CD4-positive, alpha-beta T cell (primary cell): ENCODE measurements around the gene SUB1. TPM values are rescaled to one million over a fixed set of nuclear protein-coding genes. Genes with fewer than 3 reads are reported as not detected.
"Not testable (repeated sequence)": the region's sequence is repeated elsewhere in the genome, so short reads cannot be mapped to it uniquely, and the experiment has no call there.

Experiments used
- ATAC-seq: fragments of 200-7000 bp; cut with Tn5 transposase; one replicate; pipeline ENCODE4 v1.10.0; 2022; ENCODE audit warnings: mild to moderate bottlenecking; ENCODE audit not compliant: poor library complexity
- CTCF ChIA-PET: fragments of 350-600 bp; sonication (Branson Sonifier 250); formaldehyde crosslinking; loops from one replicate; lab custom pipeline; 2021; ENCODE audit warnings: antibody characterized with exemption, inconsistent platforms; lab: Charles Lee
- POLR2A ChIA-PET: fragments of 350-600 bp; sonication (Branson Sonifier 250); formaldehyde crosslinking; loops from one replicate; lab custom pipeline; 2021; ENCODE audit warnings: antibody characterized with exemption, inconsistent platforms; lab: Charles Lee
- DNase-seq, 14 experiments: peaks; one replicate each; pipeline ENCODE4 v3.0.0-alpha.2; 2013 to 2020; ENCODE audit warnings: mixed read lengths in 2 of 14
- H3K27ac ChIP-seq, 2 donors: one replicate each; pipeline versions ENCODE4 v1.5.1 to v1.7.0; 2013; ENCODE audit warnings: low read length in 2 of 2, low read depth in 1 of 2, mild to moderate bottlenecking in 1 of 2
- H3K27me3 ChIP-seq, 2 experiments: 1 replicate in 1 of 2; 2 replicates in 1 of 2; pipeline versions ENCODE4 v1.6.1 to v1.7.0; 2013; ENCODE audit warnings: low read length in 2 of 2, control low read depth in 1 of 2, mild to moderate bottlenecking in 1 of 2, moderate library complexity in 1 of 2; ENCODE audit not compliant: insufficient read depth in 2 of 2, control insufficient read depth in 1 of 2
- H3K36me3 ChIP-seq: one replicate; pipeline ENCODE4 v1.6.1; 2013; ENCODE audit warnings: low read length, control low read depth; ENCODE audit not compliant: insufficient read depth
- H3K4me1 ChIP-seq: one replicate; pipeline ENCODE4 v1.6.1; 2013; ENCODE audit warnings: low read length, control low read depth; ENCODE audit not compliant: insufficient read depth
- H3K4me3 ChIP-seq: one replicate; pipeline ENCODE4 v1.5.1; 2013; ENCODE audit warnings: mild to moderate bottlenecking, low read length, moderate library complexity
- H3K9me3 ChIP-seq, 2 experiments: 1 replicate in 1 of 2; 2 replicates in 1 of 2; pipeline versions ENCODE4 v1.6.1 to v1.7.0; 2013; ENCODE audit warnings: low read length in 2 of 2, mild to moderate bottlenecking in 2 of 2, control low read depth in 1 of 2, moderate library complexity in 1 of 2; ENCODE audit not compliant: control insufficient read depth in 1 of 2, insufficient read depth in 1 of 2
- H3K27ac Mint-ChIP-seq: one replicate; pipeline ENCODE4 v1.8.0; 2020; ENCODE audit warnings: mixed read lengths
- H3K27me3 Mint-ChIP-seq: one replicate; pipeline ENCODE4 v1.8.0; 2021; ENCODE audit warnings: mixed read lengths
- H3K36me3 Mint-ChIP-seq: one replicate; pipeline ENCODE4 v1.8.0; 2021; ENCODE audit warnings: low read depth, mixed read lengths
- H3K4me1 Mint-ChIP-seq: one replicate; pipeline ENCODE4 v1.8.0; 2021; ENCODE audit warnings: low read depth, mixed read lengths
- H3K4me3 Mint-ChIP-seq: one replicate; pipeline ENCODE4 v1.8.0; 2020; ENCODE audit warnings: mild to moderate bottlenecking, mixed read lengths
- H3K9me3 Mint-ChIP-seq: one replicate; pipeline ENCODE4 v1.8.0; 2020; ENCODE audit warnings: mixed read lengths
- CTCF ChIP-seq: fragments of 200-600 bp; IDR thresholded peaks from one replicate; pipeline ENCODE4 v1.8.0; 2022; ENCODE audit warnings: antibody characterized with exemption, mild to moderate bottlenecking
- intact Hi-C, 2 experiments: fragments of 100-400 bp; cut with DNase I in 1 of 2; cut with micrococcal nuclease in 1 of 2; formaldehyde crosslinking; loops; one replicate each; pipeline versions ENCODE4 v1.15.1 to v1.9.0; 2023 to 2025; cut with DNase I, micrococcal nuclease
- total RNA-seq, 174 experiments: library from RNA in 2 of 174; stranded (reverse) in 2 of 174; gene quantifications; one replicate each; pipeline ENCODE4 v1.2.3 and lab custom pipeline; 2021 to 2026

Gene SUB1
- total RNA-seq, 2 experiments from 2014 or later: 327 to 344 TPM

- no peaks in the 10 kb centered on the region for H3K4me1 ChIP-seq
- H3K27ac ChIP-seq: no peak overlapping the region
- DNase-seq (no peak), ATAC-seq (no peak)
- ChIA-PET CTCF (no interaction called here), POLR2A (interaction anchor here (1.7 kb wide), 1 partner anchor 24 kb away, joined by 5 read pairs; no protein-coding TSS in a partner anchor)
- Mint-ChIP-seq H3K27ac (no peak overlapping the region), H3K27me3 (no peaks in the 10 kb centered on the region), H3K4me3 (no peak overlapping the region), H3K9me3 (no peaks in the 10 kb centered on the region), H3K4me1 (no peaks in the 10 kb centered on the region), H3K36me3 (peaks cover 28% of the 10 kb centered on the region)
- intact Hi-C loops: no loop called here
- H3K27me3 ChIP-seq: no peaks in the 10 kb centered on the region
- no peak for TF ChIP-seq CTCF
- H3K4me3 ChIP-seq: no peak overlapping the region
- H3K36me3 ChIP-seq: no peaks in the 10 kb centered on the region
- no peaks in the 10 kb centered on the region for H3K9me3 ChIP-seq
Measured at GRCh38 chr5:32566319-32567111, 18.8 kb upstream of the SUB1 start.

GRCh38 chr5:32571128-32571527, 14.2 kb upstream of the SUB1 start:
- intact Hi-C loops: no loop called here
- H3K9me3 ChIP-seq: no peaks in the 10 kb centered on the region
- no peak overlapping the region for H3K27ac ChIP-seq
- ATAC-seq: no peak
- Mint-ChIP-seq H3K27ac (no peak overlapping the region), H3K27me3 (no peaks in the 10 kb centered on the region), H3K4me1 (no peaks in the 10 kb centered on the region), H3K36me3 (peaks cover 18% of the 10 kb centered on the region), H3K4me3 (no peak overlapping the region), H3K9me3 (no peaks in the 10 kb centered on the region)
- H3K4me1 ChIP-seq: peaks cover 4% of the 10 kb centered on the region
- CTCF ChIA-PET: no interaction called here
- no peak for DNase-seq
- no peaks in the 10 kb centered on the region for H3K36me3 ChIP-seq
- H3K27me3 ChIP-seq: no peaks in the 10 kb centered on the region
- POLR2A ChIA-PET: no interaction called here
- no peak overlapping the region for H3K4me3 ChIP-seq
- no peak for TF ChIP-seq CTCF

GRCh38 chr5:32572778-32573480, 12.4 kb upstream of the SUB1 start:
- no peaks in the 10 kb centered on the region for H3K9me3 Mint-ChIP-seq
- DNase-seq: no peak
- no peaks in the 10 kb centered on the region for H3K27me3 ChIP-seq
- no peaks in the 10 kb centered on the region for H3K9me3 ChIP-seq
- H3K27me3 Mint-ChIP-seq: no peaks in the 10 kb centered on the region
- H3K4me3 Mint-ChIP-seq: no peak overlapping the region
- H3K36me3 ChIP-seq: no peaks in the 10 kb centered on the region
- intact Hi-C loops: no loop called here
- no peak for ATAC-seq
- H3K36me3 Mint-ChIP-seq: peaks cover 8% of the 10 kb centered on the region
- no peak overlapping the region for H3K27ac ChIP-seq
- H3K27ac Mint-ChIP-seq: no peak overlapping the region
- CTCF ChIA-PET: no interaction called here
- H3K4me1 Mint-ChIP-seq: no peaks in the 10 kb centered on the region
- POLR2A ChIA-PET: interaction anchor here (1.0 kb wide), 1 partner anchor 17 kb away, joined by 3 read pairs; no protein-coding TSS in a partner anchor
- peaks cover 4% of the 10 kb centered on the region for H3K4me1 ChIP-seq
- TF ChIP-seq CTCF: no peak
- no peak overlapping the region for H3K4me3 ChIP-seq

- ATAC-seq, H3K27ac Mint-ChIP-seq, H3K4me1 ChIP-seq, intact Hi-C loops, H3K27me3 ChIP-seq, H3K4me3 ChIP-seq, H3K4me3 Mint-ChIP-seq, H3K27ac ChIP-seq, H3K36me3 Mint-ChIP-seq, H3K36me3 ChIP-seq, H3K9me3 ChIP-seq, DNase-seq, H3K4me1 Mint-ChIP-seq, CTCF ChIA-PET, H3K9me3 Mint-ChIP-seq, H3K27me3 Mint-ChIP-seq: not testable (repeated sequence)
- POLR2A ChIA-PET: interaction anchor here (1.0 kb wide), 1 partner anchor 17 kb away, joined by 3 read pairs; no protein-coding TSS in a partner anchor
Measured at GRCh38 chr5:32573481-32573854, 11.9 kb upstream of the SUB1 start.
